Suppressor macrophage treated with lipopolysaccharide for 4 hours (primary cell): ENCODE results near the gene GET3.
"Not testable (repeated sequence)": the region's sequence is repeated elsewhere in the genome, so short reads cannot be mapped to it uniquely, and the experiment has no call there.

Experiments used
- DNase-seq: peaks from one replicate; pipeline ENCODE4 v3.0.0-alpha.2; 2020

GET3 gene

GRCh38 chr19:12793290-12794195 lies 56.2 kb downstream of the GET3 start:
- peak; percentile 98 for DNase-seq

- DNase-seq: peak; percentile 40
These were observed 57.1 kb downstream of the GET3 start for GRCh38 chr19:12794196-12794941.

- DNase-seq: peak; percentile 30
These were observed 57.7 kb downstream of the GET3 start for GRCh38 chr19:12794971-12795381.

- DNase-seq: peak; percentile 86
These were observed 59.1 kb downstream of the GET3 start for GRCh38 chr19:12796146-12797071.

- DNase-seq: no peak
These were observed 59.9 kb downstream of the GET3 start for GRCh38 chr19:12797141-12797587.

- not testable (repeated sequence) for DNase-seq
These were observed 60.3 kb downstream of the GET3 start for GRCh38 chr19:12797607-12798006.
